HepG2 (cell line): ENCODE data around the gene ISCA1.

ENCODE experiments used
- CC2D1A ChIP-seq: sonication (generic); formaldehyde crosslinking; IDR thresholded peaks from 2 replicates; pipeline ENCODE4 v1.8.1; 2023; ENCODE audit warnings: mild to moderate bottlenecking, missing genetic modification reagents
- ELF4 ChIP-seq: sonication (generic); formaldehyde crosslinking; IDR thresholded peaks from 2 replicates; pipeline ENCODE4 v1.5.0; 2020; ENCODE audit warnings: missing genetic modification reagents, mild to moderate bottlenecking, moderate library complexity, borderline replicate concordance
- HCFC1 ChIP-seq: fragments of 150-350 bp; IDR thresholded peaks from 2 replicates; pipeline ENCODE4 v1.6.1; 2014; ENCODE audit warnings: low read depth, low read length
- MAFG ChIP-seq: sonication (generic); formaldehyde crosslinking; IDR thresholded peaks from 2 replicates; pipeline ENCODE4 v1.5.1; 2020; ENCODE audit warnings: mild to moderate bottlenecking, missing genetic modification reagents
- MAX ChIP-seq: IDR thresholded peaks from 2 replicates; pipeline ENCODE4 v1.6.1; 2012; ENCODE audit warnings: inconsistent platforms
- POLR2A ChIP-seq, 2 experiments: IDR thresholded peaks; 2 replicates each; pipeline ENCODE4 v1.6.1; 2011; ENCODE audit warnings: low read depth in 2 of 2, low read length in 2 of 2, mild to moderate bottlenecking in 1 of 2, moderate library complexity in 1 of 2; ENCODE audit not compliant: insufficient read depth in 1 of 2
- RERE ChIP-seq: IDR thresholded peaks from 2 replicates; pipeline ENCODE4 v1.6.1; 2016; ENCODE audit warnings: low read depth, missing genetic modification reagents, missing compliant biosample characterization
- RFX1 ChIP-seq: fragments of 450-650 bp; IDR thresholded peaks from 2 replicates; pipeline ENCODE4 v1.6.1; 2017
- SMYD3 ChIP-seq: sonication (generic); formaldehyde crosslinking; IDR thresholded peaks from 2 replicates; pipeline ENCODE4 v1.8.1; 2023; ENCODE audit warnings: mild to moderate bottlenecking, missing genetic modification reagents
- TCF7L2 ChIP-seq: IDR thresholded peaks from 2 replicates; pipeline ENCODE4 v1.6.1; 2011; ENCODE audit warnings: mild to moderate bottlenecking, low read depth, low read length, moderate library complexity
- ZNF558 ChIP-seq: sonication (generic); formaldehyde crosslinking; IDR thresholded peaks from 2 replicates; pipeline ENCODE4 v1.9.0; 2022; ENCODE audit warnings: mild to moderate bottlenecking, missing genetic modification reagents, borderline replicate concordance
- TF ChIP-seq, protein P1 (sequence below): sonication (generic); formaldehyde crosslinking; IDR thresholded peaks from 2 replicates; pipeline ENCODE4 v1.5.0; 2020; ENCODE audit warnings: mild to moderate bottlenecking, missing genetic modification reagents, moderate library complexity

DNA sequence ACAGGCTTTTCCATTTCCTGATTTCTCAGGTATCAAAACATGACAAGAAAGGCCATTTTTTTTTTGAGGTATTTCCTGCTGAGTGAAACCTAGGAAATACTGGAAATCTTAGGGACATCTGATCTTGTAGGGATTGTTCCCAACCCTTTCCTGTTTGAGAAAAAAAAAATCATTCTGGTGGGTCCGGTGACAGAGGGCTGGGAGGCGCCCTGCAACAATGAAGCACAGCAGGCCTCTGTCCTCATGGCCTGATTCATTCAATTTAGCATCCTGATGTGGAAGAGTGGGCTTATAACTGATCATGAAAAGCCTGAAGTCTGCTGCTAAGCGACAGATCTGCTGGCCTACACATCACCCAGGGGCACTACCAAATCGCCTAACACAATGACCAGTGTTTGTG, 19.8 kb downstream of the ISCA1 start:
- TF ChIP-seq CC2D1A (CRISPR knock-in tag) = no peak
- no peak for TF ChIP-seq ELF4 (CRISPR knock-in tag)
- no peak for TF ChIP-seq RERE (CRISPR knock-in tag)
- no peak for TF ChIP-seq ZNF558 (CRISPR knock-in tag)
- no peak for TF ChIP-seq TCF7L2
- no peak for TF ChIP-seq MAX
- TF ChIP-seq, protein P1, sequence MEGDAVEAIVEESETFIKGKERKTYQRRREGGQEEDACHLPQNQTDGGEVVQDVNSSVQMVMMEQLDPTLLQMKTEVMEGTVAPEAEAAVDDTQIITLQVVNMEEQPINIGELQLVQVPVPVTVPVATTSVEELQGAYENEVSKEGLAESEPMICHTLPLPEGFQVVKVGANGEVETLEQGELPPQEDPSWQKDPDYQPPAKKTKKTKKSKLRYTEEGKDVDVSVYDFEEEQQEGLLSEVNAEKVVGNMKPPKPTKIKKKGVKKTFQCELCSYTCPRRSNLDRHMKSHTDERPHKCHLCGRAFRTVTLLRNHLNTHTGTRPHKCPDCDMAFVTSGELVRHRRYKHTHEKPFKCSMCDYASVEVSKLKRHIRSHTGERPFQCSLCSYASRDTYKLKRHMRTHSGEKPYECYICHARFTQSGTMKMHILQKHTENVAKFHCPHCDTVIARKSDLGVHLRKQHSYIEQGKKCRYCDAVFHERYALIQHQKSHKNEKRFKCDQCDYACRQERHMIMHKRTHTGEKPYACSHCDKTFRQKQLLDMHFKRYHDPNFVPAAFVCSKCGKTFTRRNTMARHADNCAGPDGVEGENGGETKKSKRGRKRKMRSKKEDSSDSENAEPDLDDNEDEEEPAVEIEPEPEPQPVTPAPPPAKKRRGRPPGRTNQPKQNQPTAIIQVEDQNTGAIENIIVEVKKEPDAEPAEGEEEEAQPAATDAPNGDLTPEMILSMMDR (CRISPR knock-in tag) = no peak
- TF ChIP-seq SMYD3 (CRISPR knock-in tag) = no peak
- no peak for TF ChIP-seq MAFG
- no peak for TF ChIP-seq POLR2A (IDR thresholded peaks at IDR 0.05; ENCODE audit: insufficient read depth in 1 of 2, low read depth in 2 of 2, low read length in 2 of 2)
- TF ChIP-seq HCFC1 = no peak
- TF ChIP-seq RFX1 = no peak
